EL (cell line): Measurements from ENCODE around the gene B4GAT1.
"Not testable (repeated sequence)": the region's sequence is repeated elsewhere in the genome, so short reads cannot be mapped to it uniquely, and the experiment has no call there.

Experiments used
- DNase-seq: peaks from one replicate; pipeline ENCODE4 v3.0.0-alpha.2; 2016

B4GAT1 gene

DNA sequence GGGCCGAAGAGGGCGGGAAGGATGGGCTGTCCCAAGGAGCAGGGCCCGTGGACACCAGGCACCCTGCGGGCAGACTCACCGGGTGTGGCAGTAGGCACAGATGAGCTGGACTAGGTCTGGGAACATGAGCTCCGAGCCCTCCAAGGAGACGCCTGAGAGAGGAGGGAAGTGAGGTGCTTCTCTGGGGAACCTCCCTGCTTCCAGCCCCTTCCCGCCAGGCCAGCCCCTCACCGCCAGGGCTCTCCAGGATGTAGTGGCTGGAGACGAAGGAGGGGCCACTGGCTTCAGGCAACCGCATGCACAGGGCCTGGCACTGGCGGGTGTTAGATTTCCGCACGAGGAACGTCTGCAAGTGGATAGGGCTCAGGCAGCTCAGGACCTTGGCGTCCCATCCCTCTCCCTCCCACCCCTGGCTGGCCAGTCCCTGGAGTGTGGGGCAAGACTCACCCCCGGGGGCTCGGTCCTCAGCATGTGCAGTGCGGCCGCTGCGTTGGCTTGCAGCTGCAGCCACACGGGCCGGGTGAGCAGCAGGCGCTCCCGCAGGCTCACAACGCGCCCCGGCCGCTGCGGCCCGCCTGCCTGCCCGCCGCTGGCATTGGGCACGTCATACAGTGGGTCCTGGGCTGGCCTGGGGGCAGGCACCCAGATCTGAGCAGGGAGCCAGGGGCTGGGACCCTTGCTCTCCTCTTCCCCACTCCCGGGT is 11.7 kb downstream of the B4GAT1 start:
- DNase-seq: peak; percentile 75

DNA sequence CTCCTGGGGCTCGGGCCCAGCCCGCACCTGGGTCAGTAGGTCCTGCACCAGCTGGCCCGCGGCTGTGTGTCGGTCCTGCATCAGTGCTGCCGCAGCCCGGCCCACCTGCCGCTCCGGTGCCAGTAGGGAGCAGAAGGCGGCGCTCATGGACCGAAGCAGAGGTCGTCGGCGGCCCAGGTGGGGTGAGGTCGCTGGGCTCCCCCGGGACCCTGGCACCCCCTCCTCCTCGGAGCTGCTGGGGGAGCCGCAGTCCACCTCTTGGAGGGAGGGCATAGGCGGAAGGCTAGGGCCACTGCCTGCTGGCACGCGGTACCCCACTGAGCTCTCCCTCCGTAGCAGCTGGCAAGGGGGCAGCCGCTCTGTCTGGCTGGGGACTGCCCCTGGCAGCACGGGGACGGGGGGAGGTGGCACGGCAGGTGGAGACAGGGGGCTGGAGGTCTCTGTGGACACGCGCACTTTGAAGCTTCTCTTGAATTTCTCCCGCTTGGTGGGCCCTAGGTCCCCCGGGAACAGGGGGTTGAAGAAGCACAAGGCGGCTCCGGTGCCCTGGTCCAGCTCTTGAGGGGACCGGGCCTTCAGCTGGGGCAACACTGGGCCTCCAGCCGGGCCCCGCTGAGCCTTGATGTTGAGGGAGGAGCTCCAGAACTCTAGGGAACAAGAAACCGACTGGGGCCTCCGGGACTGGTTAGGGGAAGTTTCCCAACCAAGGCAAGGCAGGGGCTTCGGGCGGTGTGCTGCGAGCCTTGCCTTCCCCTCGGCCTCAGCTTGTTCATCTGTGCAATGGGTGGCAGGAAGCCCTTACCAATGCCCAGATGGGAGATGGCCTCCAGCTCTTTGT is 12.6 kb downstream of the B4GAT1 start:
- DNase-seq: no peak

DNA sequence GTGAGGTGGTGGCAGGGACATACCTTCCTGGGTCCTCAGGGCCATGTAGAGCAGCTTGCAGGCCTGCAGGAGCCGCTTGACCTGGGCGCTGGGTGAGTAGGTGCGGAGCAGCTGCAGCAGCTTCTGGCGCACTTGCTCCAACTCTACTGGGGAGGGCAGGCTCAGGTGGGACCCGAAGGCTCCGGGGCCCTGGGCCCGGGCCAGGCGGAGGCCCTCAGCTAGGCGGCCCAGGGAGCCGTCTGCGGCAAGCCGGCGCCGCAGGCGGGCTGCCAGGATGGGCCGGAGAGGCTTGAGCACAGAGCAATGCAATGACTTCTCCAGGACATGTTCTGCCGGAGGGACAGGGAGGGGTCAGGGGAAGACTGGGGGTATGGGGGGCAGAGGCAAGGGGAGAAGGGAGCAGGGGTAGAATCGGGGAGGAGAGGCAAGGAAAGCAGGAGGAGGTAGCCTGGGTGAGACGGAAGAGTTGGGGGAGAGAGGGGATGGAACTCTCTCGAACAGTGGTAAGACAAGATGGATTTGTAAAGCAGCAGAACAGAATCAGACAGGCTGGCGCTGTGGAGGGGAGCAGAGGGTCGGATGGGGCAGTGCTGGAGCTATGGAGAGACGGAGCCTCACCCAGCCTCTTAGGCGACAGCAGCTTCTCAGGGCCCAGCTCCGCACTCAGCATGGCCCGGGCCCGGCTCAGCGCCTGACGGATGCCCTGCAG is 13.4 kb downstream of the B4GAT1 start:
- DNase-seq: no peak

DNA sequence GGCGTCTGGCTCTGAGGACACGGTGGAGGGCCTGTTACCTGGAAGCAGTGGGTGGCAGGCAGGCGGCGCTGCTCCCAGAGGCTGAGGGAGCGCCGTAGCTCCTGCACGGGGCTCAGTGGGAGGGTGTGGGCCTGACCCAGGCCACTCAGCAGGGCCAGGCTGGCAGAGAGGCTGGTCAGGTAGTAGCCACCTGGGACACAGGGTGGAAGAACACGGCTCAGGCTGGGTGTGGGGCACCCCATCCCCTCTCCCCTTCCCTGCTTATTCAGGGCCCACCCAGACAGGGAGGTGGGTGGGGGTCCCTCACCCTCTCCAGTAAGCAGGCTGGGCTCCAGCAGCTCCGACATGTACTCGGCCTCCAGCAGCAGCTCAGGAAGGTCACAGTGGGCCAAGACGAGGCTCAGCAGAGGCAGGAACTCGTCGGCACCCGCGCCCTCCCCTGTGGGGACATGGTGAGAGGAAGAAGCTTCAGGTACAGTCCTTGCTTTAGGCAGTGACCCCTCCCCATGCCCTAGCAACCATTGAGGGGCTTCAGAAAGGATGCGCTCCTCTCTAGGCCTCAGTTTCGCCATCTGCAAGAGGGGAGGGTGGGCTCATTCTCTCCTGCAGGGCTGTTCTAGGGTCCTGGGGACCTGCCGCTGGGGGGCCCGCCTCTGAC is 14.1 kb downstream of the B4GAT1 start:
- no peak for DNase-seq

DNA sequence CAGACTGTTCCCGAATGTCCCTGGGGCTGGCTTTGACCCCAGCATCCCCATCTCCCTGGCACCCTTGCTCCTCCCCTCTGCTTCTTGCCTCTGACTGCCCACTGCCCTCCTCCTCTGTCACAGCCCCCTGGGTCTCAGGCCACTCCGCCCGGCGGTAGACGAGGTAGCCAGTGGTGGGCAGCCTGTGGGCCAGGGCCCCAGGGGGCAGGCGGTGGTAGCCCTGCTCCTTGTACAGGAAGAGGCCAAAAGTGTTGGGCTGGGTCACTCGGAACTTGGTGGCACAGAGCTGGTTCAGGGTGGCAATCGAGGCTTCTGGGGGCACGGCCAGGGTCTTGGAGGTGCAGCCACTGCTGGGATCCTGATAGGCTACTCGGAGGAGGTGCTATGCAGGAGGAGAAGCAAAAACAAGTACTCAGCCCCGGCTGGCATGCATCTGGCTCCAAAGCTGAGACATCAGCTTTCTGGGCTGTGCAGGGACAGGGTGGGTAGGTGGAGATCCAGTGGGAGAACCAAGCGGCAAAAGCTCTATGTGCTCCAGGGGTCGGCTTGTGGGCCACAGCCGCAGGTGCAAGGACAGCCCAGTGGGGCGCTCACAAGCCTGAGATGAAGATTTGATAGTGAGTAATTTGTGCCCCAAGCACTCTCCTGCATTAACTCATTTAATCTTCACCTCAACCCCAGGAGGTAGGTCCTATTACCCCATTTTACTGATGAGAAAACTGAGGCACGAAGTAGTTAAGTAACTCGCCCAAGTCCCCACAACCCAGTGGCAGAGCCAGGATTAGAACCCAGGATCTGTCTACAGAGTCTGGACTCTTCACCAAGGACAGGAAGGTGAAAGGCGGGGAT is 14.8 kb downstream of the B4GAT1 start:
- DNase-seq: no peak

DNA sequence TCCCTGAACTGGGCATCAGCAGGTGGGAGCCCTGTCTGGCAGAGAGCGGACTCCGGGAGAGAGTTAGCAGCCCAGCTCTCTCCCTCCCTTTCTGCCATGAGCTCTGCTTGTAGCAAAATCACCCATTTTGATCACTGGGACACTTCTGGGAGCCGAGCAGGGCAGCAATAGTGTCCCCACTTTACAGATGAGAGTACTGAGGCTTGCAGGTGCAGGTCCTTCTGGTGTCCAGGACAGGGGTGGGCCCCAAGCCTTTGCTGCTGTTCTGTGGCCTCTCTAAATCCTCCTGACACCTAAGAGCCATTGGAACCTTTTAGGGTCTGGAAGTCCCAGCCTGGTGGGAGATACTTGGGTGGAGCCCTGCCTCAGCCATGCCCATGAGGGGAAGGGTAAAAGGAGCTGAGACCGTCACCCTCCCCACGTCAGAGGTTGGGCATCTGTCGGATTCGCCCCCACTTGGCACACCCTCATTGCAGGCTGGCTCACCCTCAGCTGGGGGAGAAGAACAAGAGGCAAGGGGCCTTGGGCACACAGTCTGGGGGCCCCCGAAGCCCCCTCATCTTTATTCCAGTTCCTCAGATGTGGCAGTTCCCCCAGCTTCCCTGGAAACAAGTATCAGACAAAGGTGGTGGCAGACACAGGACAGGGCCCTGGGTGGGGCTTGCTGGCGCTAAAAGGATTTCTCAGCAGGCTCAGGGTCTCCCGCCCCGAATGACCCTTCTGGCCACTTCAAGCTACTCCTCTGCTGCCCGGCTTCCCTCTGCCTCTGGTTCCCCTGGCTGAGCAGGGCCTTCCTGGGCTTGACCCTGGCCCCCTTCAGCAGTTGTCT is 15.7 kb downstream of the B4GAT1 start:
- DNase-seq: no peak

DNA sequence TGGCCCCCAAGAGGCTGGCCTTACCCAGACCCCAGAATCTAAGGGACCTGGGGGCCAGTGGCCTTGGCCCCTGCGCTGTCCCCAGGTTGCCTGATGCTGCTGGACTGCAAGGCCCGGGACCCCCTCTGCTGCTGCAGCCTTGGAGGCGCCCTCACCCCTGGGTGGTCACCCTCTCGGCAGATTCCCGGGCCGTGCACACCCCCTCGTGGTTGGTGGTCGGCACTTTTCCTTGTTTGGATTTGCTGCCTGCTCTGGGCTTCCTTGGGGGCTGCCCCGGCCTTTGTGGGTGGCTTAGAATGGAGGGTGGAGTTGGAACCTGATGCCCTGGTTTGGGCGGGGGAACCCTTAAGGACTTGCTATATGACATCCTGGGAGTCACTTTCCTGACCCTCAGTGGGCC is 16.5 kb downstream of the B4GAT1 start:
- no peak for DNase-seq

DNA sequence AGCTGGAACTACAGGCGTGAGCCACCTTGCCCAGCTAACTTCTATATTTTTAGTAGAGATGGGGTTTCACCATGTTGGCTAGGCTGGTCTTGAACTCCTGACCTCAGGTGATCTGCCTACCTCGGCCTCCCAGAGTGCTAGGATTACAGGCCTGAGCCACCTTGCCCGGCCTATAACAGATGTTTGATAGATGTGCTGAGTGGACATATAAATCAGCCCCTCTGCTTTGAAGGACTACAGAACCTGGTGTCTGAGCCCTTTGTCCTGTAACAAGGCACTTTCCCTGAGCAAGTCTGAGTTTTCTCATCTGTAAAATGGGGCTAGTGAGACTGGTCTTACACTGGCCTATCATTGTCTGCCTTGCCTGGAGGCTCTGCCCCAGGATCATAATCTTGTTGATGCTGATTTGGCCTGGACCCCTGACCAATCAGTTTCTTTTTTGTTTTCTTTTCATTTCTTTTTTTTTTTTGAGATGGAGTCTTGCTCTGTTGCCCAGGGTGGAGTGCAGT is 18.2 kb downstream of the B4GAT1 start:
- no peak for DNase-seq

DNA sequence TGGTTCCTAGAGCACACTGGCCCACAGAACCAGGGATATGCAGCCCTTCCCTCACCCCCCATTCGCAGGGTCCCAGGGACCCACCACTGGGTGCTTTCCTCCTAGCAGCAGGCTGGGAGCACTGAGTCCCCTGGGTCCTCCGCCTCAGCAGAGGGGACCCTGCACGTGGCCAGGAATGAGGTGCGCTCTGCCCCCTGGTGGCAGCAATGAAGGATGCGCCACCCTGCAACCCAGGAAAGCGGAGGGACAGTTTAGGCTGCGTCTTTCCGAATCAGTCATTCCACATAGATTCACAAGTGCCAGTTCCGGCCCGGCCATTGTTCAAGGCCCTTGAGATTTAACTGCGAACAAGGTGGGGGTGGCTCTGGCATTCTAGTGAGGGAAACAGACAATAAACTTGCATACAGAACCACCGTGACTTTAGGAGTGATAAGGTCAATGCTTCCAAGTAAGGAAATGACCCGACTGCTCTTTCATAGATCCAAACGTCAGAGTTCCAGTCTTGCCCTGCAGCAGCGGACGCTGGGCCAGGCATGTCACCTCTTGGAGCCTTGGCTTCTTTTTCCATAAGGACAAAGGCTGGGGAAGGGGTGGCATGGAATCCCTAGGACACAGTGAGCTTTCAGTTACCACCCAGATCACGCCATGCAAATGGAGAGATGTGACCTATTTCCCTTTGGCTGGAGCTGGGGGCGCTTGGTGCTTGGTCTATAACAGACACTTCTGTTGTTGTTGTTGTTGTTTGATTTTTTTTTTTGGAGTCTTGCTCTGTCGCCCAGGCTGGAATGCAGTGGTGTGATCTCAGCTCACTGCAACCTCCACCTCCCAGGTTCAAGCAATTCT is 18.9 kb downstream of the B4GAT1 start:
- DNase-seq: peak; percentile 86

DNA sequence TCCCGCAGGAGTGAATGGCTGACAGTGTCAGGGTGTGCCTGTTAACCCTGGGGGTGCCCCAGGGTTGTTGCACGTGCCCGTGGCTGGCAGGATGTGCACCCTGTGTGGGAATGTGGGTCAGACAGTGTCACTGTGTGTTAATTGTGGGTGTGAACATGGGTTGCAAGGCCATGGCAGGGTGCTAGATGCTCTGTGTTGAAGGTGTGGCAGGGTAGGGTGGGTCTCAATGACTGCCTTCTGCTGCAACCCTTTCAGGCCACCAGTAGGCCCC is 19.5 kb downstream of the B4GAT1 start:
- DNase-seq: peak; percentile 56

DNA sequence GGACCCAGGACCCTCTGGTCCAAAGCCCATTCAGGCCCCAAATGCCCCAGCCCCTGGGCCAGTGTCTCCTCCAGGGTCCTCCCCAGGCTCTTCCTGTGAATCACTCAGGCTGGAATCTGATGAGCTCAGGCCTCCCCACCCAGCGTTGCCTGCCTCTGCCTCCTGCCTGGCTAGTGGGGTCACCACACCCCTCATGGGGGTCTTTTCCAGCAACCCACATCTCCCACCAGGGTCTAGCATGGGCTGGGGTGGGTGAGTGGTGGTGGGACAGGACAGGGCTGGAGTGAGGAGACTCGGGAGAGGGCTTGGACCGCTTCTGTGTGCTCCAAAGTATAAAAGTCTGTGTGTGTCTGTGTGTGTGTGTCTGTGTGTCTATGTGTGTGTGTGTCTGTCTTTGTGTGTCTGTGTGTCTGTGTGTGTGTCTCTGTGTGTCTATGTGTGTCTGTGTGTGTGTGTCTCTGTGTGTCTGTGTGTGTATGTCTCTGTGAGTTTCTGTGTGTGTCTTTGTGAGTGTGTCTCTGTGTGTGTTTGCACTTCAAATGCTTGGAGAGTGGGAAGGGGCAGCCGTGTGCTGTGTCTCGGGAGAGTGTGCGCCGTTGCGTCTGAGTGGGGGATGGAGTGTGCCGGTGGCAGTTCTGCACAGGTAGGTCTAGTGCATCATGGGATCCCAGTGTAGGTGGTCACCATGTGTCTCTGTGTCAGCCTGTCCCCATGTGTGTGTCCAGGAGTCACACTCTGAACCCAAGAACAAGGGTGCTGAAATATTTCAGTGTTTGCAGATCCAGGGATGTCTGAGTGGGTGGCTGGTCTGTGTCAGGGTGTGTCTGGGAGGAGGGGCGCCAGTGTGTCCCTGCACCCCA is 20.0 kb downstream of the B4GAT1 start:
- peak; percentile 86 for DNase-seq

DNA sequence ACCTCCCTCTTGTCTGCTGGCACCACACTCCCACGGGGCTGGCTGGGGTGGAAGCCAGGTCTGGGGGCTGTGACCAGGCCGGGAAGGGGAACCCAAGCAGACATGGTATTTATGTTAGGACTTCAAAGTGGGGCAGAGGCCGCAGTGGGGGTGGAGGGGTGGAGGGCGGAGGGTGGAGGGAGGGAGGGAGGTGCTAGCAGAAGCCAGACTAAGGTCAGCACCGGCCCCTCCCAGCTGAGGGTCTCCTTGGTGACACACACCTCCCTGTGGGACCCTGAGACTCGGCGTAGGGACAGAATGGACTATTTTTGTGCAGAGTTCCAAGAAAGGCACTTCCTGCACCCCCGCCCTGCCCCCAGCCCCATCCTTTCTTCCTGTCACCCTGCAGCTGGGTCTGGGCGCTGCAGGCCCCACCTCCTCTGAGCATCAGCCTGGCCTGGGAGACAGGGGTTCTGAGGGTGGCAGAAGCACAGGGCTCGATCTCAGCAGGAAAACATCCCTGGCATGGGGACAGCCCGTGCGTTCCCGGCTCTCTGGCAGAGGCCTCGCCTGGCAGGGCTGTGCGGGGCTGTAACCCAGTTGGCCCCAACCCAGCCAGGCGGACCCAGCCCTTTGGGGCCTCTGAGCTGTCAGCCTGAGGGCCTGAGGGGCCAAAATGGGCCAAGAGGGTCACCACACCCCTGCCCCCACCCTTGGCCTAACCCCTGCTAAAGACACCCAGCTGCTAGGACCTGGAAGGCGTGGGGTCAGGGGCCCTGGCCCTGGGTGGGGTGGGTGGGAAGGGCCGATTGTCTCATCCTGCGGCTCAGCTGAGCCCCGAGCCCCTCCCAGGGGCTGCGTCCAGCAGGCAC is 20.9 kb downstream of the B4GAT1 start:
- peak; percentile 88 for DNase-seq

DNA sequence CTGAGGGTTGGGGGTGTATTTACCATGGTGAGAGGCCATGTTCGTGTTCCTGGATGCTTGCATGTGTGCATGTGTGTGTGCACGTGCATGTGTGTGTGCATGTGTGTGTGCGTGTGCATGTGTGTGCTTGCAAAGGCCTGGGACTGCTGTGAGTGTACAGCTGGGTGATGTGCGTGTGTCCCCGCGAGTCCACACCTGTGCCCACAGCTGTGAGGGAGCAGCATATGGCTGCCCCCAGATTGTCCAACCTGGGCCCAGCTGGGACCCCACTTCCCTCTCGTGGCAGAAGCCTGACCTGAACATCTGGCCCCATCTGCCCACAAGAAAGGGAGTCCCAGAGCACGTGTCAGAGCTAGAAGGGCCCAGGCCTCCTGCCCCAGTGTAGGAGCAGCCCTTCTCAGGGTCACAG is 22.2 kb downstream of the B4GAT1 start:
- DNase-seq: no peak

DNA sequence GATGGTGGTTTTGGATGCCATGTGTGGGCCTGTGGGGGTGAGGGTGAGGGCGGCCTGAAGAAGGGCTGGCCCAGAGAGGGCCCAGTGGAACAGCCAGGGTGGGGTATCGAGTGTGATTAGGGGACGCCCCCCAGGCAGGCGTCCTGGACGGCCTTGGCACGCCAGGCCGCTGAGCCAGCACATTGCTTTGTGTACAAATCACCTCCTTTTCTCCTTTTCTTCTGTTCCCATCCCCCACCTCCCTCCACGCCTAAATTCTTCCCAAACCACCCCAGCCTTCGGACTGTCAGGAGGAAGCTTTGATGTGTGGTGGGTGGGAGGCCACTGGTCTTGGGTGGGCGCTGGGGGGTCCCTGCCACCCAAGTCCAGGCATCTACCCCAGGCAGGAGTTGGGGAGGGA is 22.8 kb downstream of the B4GAT1 start:
- peak; percentile 74 for DNase-seq

DNA sequence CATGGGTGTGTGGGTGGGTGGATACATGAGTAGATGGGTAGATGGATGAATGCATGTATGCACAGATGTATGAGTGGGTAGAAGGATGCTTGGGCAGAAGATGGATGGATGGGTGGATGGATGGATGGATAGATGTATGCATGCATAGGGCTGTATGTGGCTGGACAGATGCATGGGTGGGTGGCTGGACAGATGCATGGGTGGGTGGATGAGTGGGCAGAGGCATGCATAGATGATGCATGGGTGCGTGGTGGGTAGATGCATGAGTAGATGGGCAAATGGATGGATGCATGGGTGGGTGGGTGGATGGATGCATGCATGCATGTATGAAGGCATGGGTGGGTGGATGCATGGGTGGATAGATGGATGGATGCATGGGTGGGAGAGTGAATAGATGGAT is 23.7 kb downstream of the B4GAT1 start:
- DNase-seq: no peak

DNA sequence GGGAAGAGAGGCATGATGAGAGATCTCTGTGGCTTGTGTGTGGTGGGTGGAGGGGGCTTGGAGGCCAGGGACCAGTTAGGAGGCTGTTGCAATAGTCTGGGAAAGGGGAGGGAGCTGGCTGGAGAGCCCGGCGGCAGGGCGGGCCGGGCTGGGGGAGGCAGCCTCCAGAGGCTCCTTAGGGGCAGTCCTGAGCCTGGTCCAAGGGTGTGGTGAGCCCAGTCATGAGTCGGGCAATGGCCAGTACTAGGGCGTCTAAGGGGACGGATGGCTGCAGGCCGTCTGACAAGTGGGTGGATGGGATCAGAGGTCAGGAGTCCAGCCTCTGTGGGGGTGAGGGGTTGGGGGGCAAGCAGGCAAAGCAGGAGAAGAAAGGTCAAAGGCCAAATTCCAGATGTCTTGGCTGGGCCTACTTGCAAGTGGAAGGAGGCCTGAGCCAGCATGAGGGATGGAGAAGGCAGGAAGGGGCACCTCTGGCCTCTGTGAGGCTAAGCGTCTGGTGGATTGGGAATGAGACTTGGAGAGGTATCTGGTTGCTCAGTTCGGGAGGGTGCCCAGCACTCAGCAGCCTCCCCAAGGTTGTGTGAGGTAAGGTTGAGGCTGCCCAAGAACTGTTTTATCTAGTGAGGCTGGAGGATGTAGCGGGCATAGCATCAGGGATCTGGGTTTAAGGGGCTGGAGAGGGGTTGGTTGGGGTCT is 24.5 kb downstream of the B4GAT1 start:
- no peak for DNase-seq

DNA sequence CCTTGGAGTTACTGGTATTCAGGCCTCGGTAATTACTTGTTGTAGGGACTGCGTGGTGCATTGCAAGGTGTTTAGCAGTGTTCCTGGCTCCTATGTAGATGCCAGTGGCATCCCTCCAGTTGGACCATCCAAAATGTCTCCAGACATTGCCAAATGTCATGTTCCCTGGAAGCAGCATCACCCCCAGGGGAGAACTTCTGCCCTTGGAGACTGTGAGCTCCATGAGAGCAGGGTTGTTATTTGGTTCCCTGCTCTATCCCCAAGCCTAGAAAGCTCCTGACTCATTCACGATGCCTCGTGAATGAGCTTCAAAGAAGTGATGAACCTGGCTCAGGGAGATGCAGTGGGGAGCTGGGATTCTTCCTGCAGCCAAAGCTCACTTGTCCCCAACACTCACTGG is 25.8 kb downstream of the B4GAT1 start:
- DNase-seq: no peak

DNA sequence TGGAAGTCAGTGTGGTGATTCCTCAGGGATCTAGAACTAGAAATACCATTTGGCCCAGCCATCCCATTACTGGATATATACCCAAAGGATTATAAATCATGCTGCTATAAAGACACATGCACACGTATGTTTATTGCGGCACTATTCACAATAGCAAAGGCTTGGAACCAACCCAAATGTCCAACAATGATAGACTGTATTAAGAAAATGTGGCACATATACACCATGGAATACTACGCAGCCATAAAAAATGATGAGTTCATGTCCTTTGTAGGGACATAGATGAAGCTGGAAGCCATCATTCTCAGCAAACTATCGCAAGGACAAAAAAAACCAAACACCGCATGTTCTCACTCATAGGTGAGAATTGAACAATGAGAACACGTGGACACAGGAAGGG is 26.7 kb downstream of the B4GAT1 start:
- not testable (repeated sequence) for DNase-seq
